Tibial nerve (tissue), 4 donors: ENCODE measurements around the gene UQCR10. TPM values are rescaled to one million over a fixed set of nuclear protein-coding genes. Genes with fewer than 3 reads are reported as not detected.

Experiments
- DNase-seq, 2 donors: peaks; one replicate each; pipeline ENCODE4 v3.0.0-alpha.2; 2019; ENCODE audit warnings: low spot score in 2 of 2
- H3K27ac ChIP-seq, 4 donors: fragments of 200-600 bp; sonication (generic) in 3 of 4; one replicate each; pipeline ENCODE4 v1.5.1; 2017 to 2019; ENCODE audit warnings: mild to moderate bottlenecking in 1 of 4
- H3K27me3 ChIP-seq, 2 donors: fragments of 200-600 bp; sonication (generic) in 1 of 2; one replicate each; pipeline versions ENCODE4 v1.5.1 to v1.6.0; 2017 to 2019
- H3K36me3 ChIP-seq, 3 donors: fragments of 200-600 bp; sonication (generic); one replicate each; pipeline ENCODE4 v1.5.1; 2018 to 2019
- H3K4me1 ChIP-seq, 4 donors: fragments of 200-600 bp; sonication (generic) in 3 of 4; one replicate each; pipeline ENCODE4 v1.5.1; 2017 to 2019
- H3K4me3 ChIP-seq, 4 donors: fragments of 200-600 bp; sonication (generic) in 3 of 4; one replicate each; pipeline ENCODE4 v1.5.1; 2017 to 2019; ENCODE audit warnings: mild to moderate bottlenecking in 1 of 4, moderate library complexity in 1 of 4
- H3K9me3 ChIP-seq, 4 donors: fragments of 200-600 bp; sonication (generic) in 3 of 4; one replicate each; pipeline ENCODE4 v1.5.1; 2017 to 2019
- CTCF ChIP-seq, 5 experiments: fragments of 200-600 bp in 3 of 5; fragments of 450-650 bp in 2 of 5; sonication (generic) in 3 of 5; IDR thresholded peaks; one replicate each; pipeline ENCODE4 v1.5.1; 2016 to 2019; ENCODE audit warnings: antibody characterized with exemption in 5 of 5, mild to moderate bottlenecking in 3 of 5, moderate library complexity in 2 of 5
- EP300 ChIP-seq, 2 donors: sonication (generic); formaldehyde crosslinking; IDR thresholded peaks; one replicate each; pipeline ENCODE4 v1.6.1; 2017; ENCODE audit warnings: antibody characterized with exemption in 2 of 2, mild to moderate bottlenecking in 1 of 2
- POLR2A ChIP-seq, 2 donors: fragments of 450-650 bp; IDR thresholded peaks; one replicate each; pipeline ENCODE4 v1.6.1; 2017; ENCODE audit warnings: antibody characterized with exemption in 2 of 2, mild to moderate bottlenecking in 2 of 2, moderate library complexity in 2 of 2
- WGBS, 2 donors: methylation state at CpG; one replicate each; pipeline ENCODE4 v1.1.5; 2018; 5-methylcytosine and 5-hydroxymethylcytosine counted together
- total RNA-seq, 4 donors: library from RNA; depleted of rRNA; stranded (reverse); fragments of >200 nt; gene quantifications; one replicate each; pipeline ENCODE4 v1.1.0, GENCODE V29; 2016

The UQCR10 gene
- total RNA-seq, 4 donors from 2014 or later, result 30.4 to 56.7 (median 35.5) TPM

GRCh38 chr22:29737251-29738117 is 29.7 kb upstream of the UQCR10 start:
- Histone ChIP-seq H3K4me3 (no peak overlapping the region), H3K27ac (no peak overlapping the region), H3K9me3 (no peaks in the 10 kb centered on the region), H3K4me1 (no peaks in the 10 kb centered on the region), H3K27me3 (no peaks in the 10 kb centered on the region), H3K36me3 (peaks cover 0 to 95% (median 0%) of the 10 kb centered on the region in 3 donors)
- WGBS, 2 donors, result 85 to 89% methylated on average over 22 of the region's 22 CpGs
- no peak for DNase-seq
- no peak for TF ChIP-seq POLR2A (IDR thresholded peaks at IDR 0.05)
- TF ChIP-seq CTCF (IDR thresholded peaks at IDR 0.05), result no peak

- DNase-seq, result no peak
- no peak overlapping the region for H3K27ac ChIP-seq
- whole genome bisulfite sequencing, 2 donors, result 89 to 90% methylated on average over 14 to 15 of the region's 15 CpGs
- H3K4me3 ChIP-seq, result no peak overlapping the region
- TF ChIP-seq EP300 (IDR thresholded peaks at IDR 0.05) (no peak), CTCF (IDR thresholded peaks at IDR 0.05) (no peak), POLR2A (IDR thresholded peaks at IDR 0.05) (no peak)
- H3K9me3 ChIP-seq, result no peaks in the 10 kb centered on the region
- no peaks in the 10 kb centered on the region for H3K4me1 ChIP-seq
- H3K27me3 ChIP-seq, result no peaks in the 10 kb centered on the region
- peaks cover 0 to 95% (median 0%) of the 10 kb centered on the region in 3 donors for H3K36me3 ChIP-seq
Observed at GRCh38 chr22:29738118-29738815, 28.9 kb upstream of the UQCR10 start.

GRCh38 chr22:29739346-29739875 is 27.8 kb upstream of the UQCR10 start:
- Histone ChIP-seq H3K27me3 (no peaks in the 10 kb centered on the region), H3K27ac (no peak overlapping the region), H3K9me3 (no peaks in the 10 kb centered on the region), H3K4me3 (no peak overlapping the region), H3K4me1 (no peaks in the 10 kb centered on the region), H3K36me3 (peaks cover 0 to 95% (median 0%) of the 10 kb centered on the region in 3 donors)
- TF ChIP-seq CTCF (IDR thresholded peaks at IDR 0.05), result no peak
- no peak for TF ChIP-seq EP300 (IDR thresholded peaks at IDR 0.05)
- no peak for TF ChIP-seq POLR2A (IDR thresholded peaks at IDR 0.05)
- WGBS, 2 donors, result 91% methylated on average over 15 to 17 of the region's 17 CpGs
- no peak for DNase-seq

GRCh38 chr22:29740216-29740615 is 27.0 kb upstream of the UQCR10 start:
- WGBS, 2 donors, result 93 to 97% methylated on average over 5 of the region's 5 CpGs

More at GRCh38 chr22:29740216-29740615, 27.0 kb upstream of the UQCR10 start:
- H3K4me3 ChIP-seq, result no peak overlapping the region
- peaks cover 0 to 3% (median 0%) of the 10 kb centered on the region in 4 donors for H3K4me1 ChIP-seq
- H3K27me3 ChIP-seq, result no peaks in the 10 kb centered on the region
- H3K36me3 ChIP-seq, result peaks cover 0 to 95% (median 3%) of the 10 kb centered on the region in 3 donors
- H3K9me3 ChIP-seq, result no peaks in the 10 kb centered on the region
- H3K27ac ChIP-seq, result no peak overlapping the region
- no peak for DNase-seq
- TF ChIP-seq CTCF (IDR thresholded peaks at IDR 0.05) (no peak), EP300 (IDR thresholded peaks at IDR 0.05) (no peak), POLR2A (IDR thresholded peaks at IDR 0.05) (no peak)
